Endometrial microvascular endothelial cells (primary cell): ENCODE results near the gene DRD4. TPM values are rescaled to one million over a fixed set of nuclear protein-coding genes. Genes with fewer than 3 reads are reported as not detected.

Experiments used
- in situ Hi-C: cut with HindIII; loops from 2 replicates; pipeline ENCODE4 v1.10.0; 2017; ENCODE audit warnings: low sequenced_read_pairs, low pct_unique_long_range_greater_than_20kb; ENCODE audit errors: inconsistent ontology term
- total RNA-seq: library from RNA; depleted of rRNA; stranded (reverse); fragments of >200 nt; gene quantifications from one replicate; pipeline ENCODE4 v1.2.3, GENCODE V29; 2015; ENCODE audit errors: inconsistent ontology term

DRD4 gene
- total RNA-seq, 1 donor from 2014 or later = not detected

- in situ Hi-C loops = no loop called here
Measured at GRCh38 chr11:608791-609251, 28.2 kb upstream of the DRD4 start.

- in situ Hi-C loops = no loop called here
Measured at GRCh38 chr11:609341-609811, 27.7 kb upstream of the DRD4 start.

GRCh38 chr11:610146-610801, 26.8 kb upstream of the DRD4 start:
- in situ Hi-C loops = no loop called here

GRCh38 chr11:611001-611996, 25.8 kb upstream of the DRD4 start:
- in situ Hi-C loops = no loop called here

- in situ Hi-C loops = no loop called here
Measured at GRCh38 chr11:612201-612960, 24.7 kb upstream of the DRD4 start.

- in situ Hi-C loops = no loop called here
Measured at GRCh38 chr11:612961-613300, 24.1 kb upstream of the DRD4 start.

GRCh38 chr11:613369-613968, 23.6 kb upstream of the DRD4 start:
- in situ Hi-C loops = no loop called here

GRCh38 chr11:614021-614622, 22.9 kb upstream of the DRD4 start:
- in situ Hi-C loops = no loop called here

- in situ Hi-C loops = no loop called here
Measured at GRCh38 chr11:614623-615503, 22.2 kb upstream of the DRD4 start.

GRCh38 chr11:615504-616319, 21.4 kb upstream of the DRD4 start, which contains the start of gene IRF7:
TSS of gene IRF7 (minus strand) at chr11:615950. CDS start at chr11:615364, 586 bp downstream.
- in situ Hi-C loops = no loop called here

- in situ Hi-C loops = no loop called here
Measured at GRCh38 chr11:616320-617198, 20.5 kb upstream of the DRD4 start.

- in situ Hi-C loops = no loop called here
Measured at GRCh38 chr11:617199-617911, 19.7 kb upstream of the DRD4 start.

- in situ Hi-C loops = no loop called here
Measured at GRCh38 chr11:617912-618682, 19.0 kb upstream of the DRD4 start.

GRCh38 chr11:618856-619627, 18.0 kb upstream of the DRD4 start:
- in situ Hi-C loops = no loop called here
